Thoracic aorta (tissue), 2 donors: ENCODE results near the gene GPR37L1. TPM values are rescaled to one million over a fixed set of nuclear protein-coding genes. Genes with fewer than 3 reads are reported as not detected.

Experiments
- ATAC-seq: fragments of 150-250 bp; one replicate; pipeline ENCODE4 v1.8.0; 2017; ENCODE audit warnings: low read depth; ENCODE audit not compliant: insufficient number of reproducible peaks, low FRiP score
- DNase-seq: peaks from one replicate; pipeline ENCODE4 v3.0.0-alpha.2; 2020; ENCODE audit warnings: low spot score
- H3K27ac ChIP-seq, 2 donors: fragments of 200-600 bp; sonication (generic); 1 replicate in 1 of 2; 2 replicates in 1 of 2; pipeline ENCODE4 v1.5.1; 2016; ENCODE audit warnings: mild to moderate bottlenecking in 2 of 2, moderate library complexity in 2 of 2
- H3K27me3 ChIP-seq: fragments of 200-600 bp; sonication (generic); replicated peaks from 2 replicates; pipeline ENCODE4 v1.6.0; 2016; ENCODE audit warnings: mild to moderate bottlenecking; ENCODE audit not compliant: insufficient read depth
- H3K36me3 ChIP-seq: fragments of 200-600 bp; sonication (generic); one replicate; pipeline ENCODE4 v1.5.1; 2016
- H3K4me1 ChIP-seq, 2 donors: fragments of 200-600 bp; sonication (generic); 1 replicate in 1 of 2; 2 replicates in 1 of 2; pipeline versions ENCODE4 v1.5.1 to v1.6.0; 2016; ENCODE audit warnings: low read depth in 2 of 2, mild to moderate bottlenecking in 1 of 2; ENCODE audit not compliant: control insufficient read depth in 1 of 2
- H3K4me3 ChIP-seq: fragments of 200-600 bp; sonication (generic); 2 replicates; pipeline ENCODE4 v1.5.1; 2016; ENCODE audit warnings: mild to moderate bottlenecking
- H3K9me3 ChIP-seq: fragments of 200-600 bp; sonication (generic); 2 replicates; pipeline ENCODE4 v1.5.1; 2016
- CTCF ChIP-seq: fragments of 200-600 bp; sonication (generic); IDR thresholded peaks from one replicate; pipeline ENCODE4 v1.5.1; 2019; ENCODE audit warnings: antibody characterized with exemption
- total RNA-seq, 2 donors: library from RNA; depleted of rRNA; stranded (reverse); fragments of >200 nt; gene quantifications; one replicate each; pipeline versions ENCODE4 v1.1.0 to v1.2.3, GENCODE V29; 2016

Gene GPR37L1
- total RNA-seq, 2 donors from 2014 or later: not detected

- no peaks in the 10 kb centered on the region for H3K9me3 ChIP-seq
- H3K36me3 ChIP-seq: no peaks in the 10 kb centered on the region
- H3K4me3 ChIP-seq: no peak overlapping the region
- peaks cover 0 to 16% of the 10 kb centered on the region in 2 donors for H3K4me1 ChIP-seq
- H3K27ac ChIP-seq: no peak overlapping the region
- DNase-seq (no peak), ATAC-seq (no peak)
- no peaks in the 10 kb centered on the region for H3K27me3 ChIP-seq
- TF ChIP-seq CTCF: no peak
Observed at GRCh38 chr1:202116287-202116686, 6.4 kb upstream of the GPR37L1 start.

DNA sequence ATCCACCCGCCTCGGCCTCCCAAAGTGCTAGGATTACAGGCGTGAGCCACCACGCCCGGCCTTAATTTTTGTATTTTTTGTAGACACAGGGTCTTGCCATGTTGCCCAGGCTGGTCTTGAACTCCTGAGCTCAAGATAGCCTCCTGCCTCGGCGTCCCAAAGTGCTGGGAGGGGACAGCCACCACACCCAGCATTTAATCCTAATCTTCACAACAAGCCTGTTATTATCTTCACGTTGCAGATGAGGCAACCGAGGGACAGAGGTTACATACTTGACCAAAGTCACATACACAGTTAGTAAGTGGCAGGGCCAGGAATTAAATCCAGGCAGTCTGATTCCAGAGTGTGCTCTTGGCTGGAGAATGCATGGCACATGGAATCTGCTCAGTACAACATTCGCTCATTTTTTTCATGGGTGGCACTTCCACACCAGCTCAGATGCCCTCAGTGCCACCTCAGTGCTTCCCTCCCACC, 4.8 kb upstream of the GPR37L1 start:
- H3K4me1 ChIP-seq: peaks cover 0 to 14% of the 10 kb centered on the region in 2 donors
- DNase-seq (no peak), ATAC-seq (no peak)
- H3K27me3 ChIP-seq: no peaks in the 10 kb centered on the region
- no peak overlapping the region for H3K27ac ChIP-seq
- H3K9me3 ChIP-seq: no peaks in the 10 kb centered on the region
- H3K36me3 ChIP-seq: no peaks in the 10 kb centered on the region
- no peak for TF ChIP-seq CTCF
- H3K4me3 ChIP-seq: no peak overlapping the region

DNA sequence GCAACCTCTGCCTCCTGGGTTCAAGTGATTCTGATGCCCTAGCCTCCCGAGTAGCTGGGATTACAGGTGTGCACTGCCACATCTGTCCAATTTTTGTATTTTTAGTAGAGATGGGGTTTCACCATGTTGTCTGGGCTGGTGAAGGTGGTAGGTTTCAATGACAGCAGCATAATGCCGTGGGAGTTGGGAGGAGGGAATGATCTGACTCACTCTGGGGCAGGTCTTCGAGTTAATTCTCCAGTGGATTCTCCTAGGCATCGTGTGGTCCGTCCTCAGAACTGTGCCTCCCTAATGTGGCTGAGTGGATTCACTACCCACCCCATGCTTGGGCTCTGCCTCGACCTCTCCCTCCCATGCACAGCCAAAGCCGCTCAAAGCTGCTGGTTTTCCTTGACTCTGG, 1.7 kb upstream of the GPR37L1 start:
- H3K9me3 ChIP-seq: no peaks in the 10 kb centered on the region
- no peak for TF ChIP-seq CTCF
- no peak for ATAC-seq
- H3K36me3 ChIP-seq: no peaks in the 10 kb centered on the region
- no peak overlapping the region for H3K4me3 ChIP-seq
- H3K27ac ChIP-seq: no peak overlapping the region
- no peaks in the 10 kb centered on the region for H3K27me3 ChIP-seq
- H3K4me1 ChIP-seq: no peaks in the 10 kb centered on the region
- DNase-seq: no peak

DNA sequence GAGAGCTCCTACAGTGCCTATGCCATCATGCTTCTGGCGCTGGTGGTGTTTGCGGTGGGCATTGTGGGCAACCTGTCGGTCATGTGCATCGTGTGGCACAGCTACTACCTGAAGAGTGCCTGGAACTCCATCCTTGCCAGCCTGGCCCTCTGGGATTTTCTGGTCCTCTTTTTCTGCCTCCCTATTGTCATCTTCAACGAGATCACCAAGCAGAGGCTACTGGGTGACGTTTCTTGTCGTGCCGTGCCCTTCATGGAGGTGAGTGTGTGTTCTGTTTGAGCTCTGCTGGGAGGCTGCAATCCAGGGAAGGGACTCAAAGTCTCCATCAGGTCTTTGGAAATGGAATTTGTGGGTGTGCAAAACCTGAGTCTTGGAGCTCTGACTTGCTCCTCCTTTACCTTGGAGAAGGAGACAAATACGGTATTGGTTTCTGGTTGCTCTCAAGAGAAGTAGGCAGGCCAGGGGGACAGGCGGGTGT, 658 bp downstream of the GPR37L1 start:
- no peaks in the 10 kb centered on the region for H3K36me3 ChIP-seq
- H3K4me1 ChIP-seq: no peaks in the 10 kb centered on the region
- no peak for DNase-seq
- H3K27ac ChIP-seq: no peak overlapping the region
- H3K4me3 ChIP-seq: no peak overlapping the region
- no peaks in the 10 kb centered on the region for H3K27me3 ChIP-seq
- ATAC-seq: no peak
- no peaks in the 10 kb centered on the region for H3K9me3 ChIP-seq
- no peak for TF ChIP-seq CTCF

DNA sequence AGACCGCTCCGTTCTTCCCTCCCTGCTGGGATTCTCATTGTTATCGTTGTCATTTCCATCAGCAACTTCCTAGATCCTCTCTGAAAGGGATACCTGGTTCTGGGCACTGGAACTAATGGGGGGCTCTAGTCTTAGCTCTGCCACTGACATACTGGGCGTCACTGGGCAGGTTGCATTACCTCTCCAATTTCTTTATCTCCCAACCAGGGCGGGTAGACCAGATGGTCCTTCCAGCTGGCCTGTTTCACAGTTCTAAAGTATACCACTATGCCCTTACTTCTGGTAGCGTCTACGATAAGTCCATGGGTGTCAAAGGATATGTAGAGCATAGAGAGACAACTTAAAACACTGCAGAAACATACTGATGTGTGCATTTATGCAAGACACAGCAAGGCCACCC, 1.4 kb downstream of the GPR37L1 start:
- Histone ChIP-seq H3K4me1 (no peaks in the 10 kb centered on the region), H3K9me3 (no peaks in the 10 kb centered on the region), H3K4me3 (no peak overlapping the region), H3K27me3 (no peaks in the 10 kb centered on the region), H3K27ac (no peak overlapping the region), H3K36me3 (no peaks in the 10 kb centered on the region)
- no peak for DNase-seq
- ATAC-seq: no peak
- TF ChIP-seq CTCF: no peak
